Epithelial cell of prostate (primary cell): ENCODE measurements around the gene REEP6.
"Not testable (repeated sequence)": the region's sequence is repeated elsewhere in the genome, so short reads cannot be mapped to it uniquely, and the experiment has no call there.

Source experiments
- DNase-seq: peaks from one replicate; pipeline ENCODE4 v3.0.0-alpha.2; 2011; ENCODE audit warnings: low read depth, low spot score
- H3K27ac ChIP-seq: fragments of 450-650 bp; 2 replicates; pipeline ENCODE4 v1.5.1; 2017; ENCODE audit warnings: mild to moderate bottlenecking

The REEP6 gene

DNA sequence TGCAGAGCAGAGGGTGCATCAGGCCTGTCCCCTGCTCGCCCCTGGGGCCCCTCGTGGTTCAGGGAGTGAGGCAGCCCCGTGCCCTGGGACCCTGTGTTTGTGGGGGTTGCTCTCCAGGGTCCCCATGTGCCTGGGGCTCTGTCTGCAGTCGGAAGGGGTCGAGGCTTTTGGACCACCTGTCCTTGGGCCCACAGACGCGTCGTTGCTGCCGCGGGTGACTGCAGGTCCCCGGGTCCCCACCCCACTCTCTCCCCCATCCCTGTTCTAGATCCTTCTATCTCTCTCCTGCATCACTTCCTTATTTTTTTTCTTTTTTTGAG lies 2.7 kb upstream of the REEP6 start:
- no peak for DNase-seq
- no peak overlapping the region for H3K27ac ChIP-seq

DNA sequence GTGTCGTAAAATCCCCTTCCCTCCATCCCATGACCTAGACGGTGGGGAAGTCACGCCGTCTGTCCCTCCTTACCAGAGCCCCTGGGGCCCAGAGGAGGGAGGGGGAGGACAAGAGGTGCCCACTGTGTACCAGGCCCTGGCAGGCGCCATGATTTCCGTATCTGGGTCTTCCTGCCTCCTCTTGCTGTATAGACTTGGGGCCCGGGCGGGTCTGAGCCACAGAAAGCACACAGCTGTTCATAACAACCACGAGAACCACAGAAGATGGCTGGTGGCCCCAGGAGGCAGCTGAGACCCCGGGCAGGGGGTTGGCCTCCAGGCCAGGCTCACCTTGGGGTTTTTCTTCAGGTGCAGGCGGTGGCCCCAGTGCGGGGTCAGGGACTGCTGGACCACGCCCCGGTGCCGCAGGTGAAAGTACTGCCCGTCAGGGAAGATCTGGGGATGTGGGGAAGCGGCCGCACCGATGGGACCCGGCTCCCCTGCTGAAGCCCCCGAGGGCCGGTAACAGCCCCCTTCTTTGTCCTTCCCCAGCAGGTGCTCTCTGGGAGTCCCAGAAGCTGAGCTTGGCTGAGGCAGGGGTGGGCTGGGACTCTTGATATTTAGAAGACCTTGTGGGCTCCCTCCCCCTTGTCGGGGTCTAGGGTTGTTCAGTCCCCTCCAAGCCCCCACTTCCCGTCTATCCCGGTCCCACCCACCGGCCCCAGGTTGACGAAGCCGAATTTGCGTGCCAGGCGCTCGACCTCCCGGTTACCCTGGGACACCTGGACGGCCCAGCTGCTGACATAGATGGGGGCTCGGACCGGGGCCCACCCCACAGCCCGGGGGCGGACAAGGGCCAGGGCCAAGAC lies 1.3 kb upstream of the REEP6 start:
- H3K27ac ChIP-seq = no peak overlapping the region

GRCh38 chr19:1490311-1491113 lies 469 bp upstream of the REEP6 start, which contains the start of gene PCSK4:
Gene PCSK4 (minus strand): TSS chr19:1490350. CDS start chr19:1490346, 4 bp downstream.
- peak; percentile 94 for DNase-seq
- H3K27ac ChIP-seq = no peak within 1 kb of the TSS

More for the DNA sequence above, 1.3 kb upstream of the REEP6 start:
- DNase-seq = no peak

DNA sequence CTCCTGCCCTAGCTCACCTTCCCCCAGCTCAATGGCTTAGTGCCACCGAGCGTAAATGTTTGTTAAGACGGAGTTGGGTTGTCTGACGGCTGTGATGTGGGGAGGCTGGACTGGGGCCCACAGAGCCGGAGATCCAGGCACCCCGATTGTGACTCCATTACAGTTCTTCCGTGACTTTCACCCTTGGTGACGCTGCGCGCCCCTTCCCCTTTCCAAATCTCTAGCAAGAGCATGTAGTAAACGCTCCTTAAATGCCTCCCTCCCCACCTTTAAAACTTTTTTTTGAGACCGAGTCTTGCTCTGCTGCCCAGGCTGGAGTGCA lies 829 bp downstream of the REEP6 start:
- no peak for DNase-seq
- no peak overlapping the region for H3K27ac ChIP-seq

DNA sequence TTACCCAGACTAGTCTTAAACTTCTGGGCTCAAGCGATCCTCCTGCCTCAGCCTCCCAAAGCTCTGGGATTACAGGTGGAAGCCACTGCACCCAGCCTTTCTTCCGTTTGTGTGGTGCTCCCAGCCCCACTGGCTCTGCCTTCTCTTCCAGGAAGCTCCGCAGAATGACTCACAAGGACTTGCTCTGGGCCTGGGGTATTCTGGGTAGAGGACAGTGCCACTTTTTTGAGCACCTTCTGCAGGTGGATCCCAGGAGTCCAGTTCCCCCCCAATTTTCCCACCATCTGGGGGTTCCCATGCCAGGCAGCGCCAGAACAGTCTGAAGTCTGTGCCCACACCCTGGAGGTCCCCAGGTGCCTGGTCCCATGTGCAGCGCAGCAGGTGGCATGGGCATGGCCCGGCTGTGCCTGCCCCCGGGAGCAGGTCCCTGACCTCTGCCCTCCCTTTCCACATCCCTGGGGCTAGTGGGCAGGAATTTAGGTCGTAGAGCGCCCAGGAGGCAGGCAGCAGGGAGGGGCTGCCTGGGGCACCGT lies 1.6 kb downstream of the REEP6 start:
- no peak for DNase-seq
- no peak overlapping the region for H3K27ac ChIP-seq

GRCh38 chr19:1494115-1494815 lies 3.3 kb downstream of the REEP6 start:
- no peak overlapping the region for H3K27ac ChIP-seq
- DNase-seq = no peak

DNA sequence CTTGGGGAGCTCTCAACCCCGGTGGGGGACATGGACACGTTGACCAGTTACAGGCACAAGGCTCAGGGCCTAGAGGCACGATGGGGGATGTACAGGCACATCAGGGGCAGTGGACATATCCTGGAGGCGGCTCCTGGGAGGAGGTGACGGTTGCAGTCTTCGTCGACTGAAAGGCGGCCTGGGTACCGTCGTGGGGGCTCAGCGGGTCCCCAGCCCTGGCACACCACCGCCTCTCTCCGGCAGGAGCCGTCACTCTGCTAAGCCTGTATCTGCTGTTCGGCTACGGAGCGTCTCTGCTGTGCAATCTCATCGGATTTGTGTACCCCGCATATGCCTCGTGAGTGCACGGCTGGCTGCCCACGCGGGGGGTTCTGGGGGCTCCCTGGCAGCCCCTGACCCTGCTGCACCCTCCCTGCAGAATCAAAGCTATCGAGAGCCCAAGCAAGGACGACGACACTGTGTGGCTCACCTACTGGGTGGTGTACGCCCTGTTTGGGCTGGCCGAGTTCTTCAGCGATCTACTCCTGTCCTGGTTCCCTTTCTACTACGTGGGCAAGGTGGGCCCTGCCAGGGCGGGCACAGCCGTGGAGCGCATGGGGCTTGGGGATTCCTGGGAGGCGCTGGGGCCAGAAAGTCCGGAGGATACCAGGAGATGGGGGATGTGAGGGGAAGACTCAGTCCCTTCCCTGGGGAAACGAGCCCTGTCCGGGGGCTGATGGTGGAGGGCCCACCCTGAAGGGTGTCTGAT lies 4.2 kb downstream of the REEP6 start:
- no peak overlapping the region for H3K27ac ChIP-seq
- no peak for DNase-seq

- H3K27ac ChIP-seq = no peak overlapping the region
- no peak for DNase-seq
These were observed 5.1 kb downstream of the REEP6 start for GRCh38 chr19:1495799-1496713.

DNA sequence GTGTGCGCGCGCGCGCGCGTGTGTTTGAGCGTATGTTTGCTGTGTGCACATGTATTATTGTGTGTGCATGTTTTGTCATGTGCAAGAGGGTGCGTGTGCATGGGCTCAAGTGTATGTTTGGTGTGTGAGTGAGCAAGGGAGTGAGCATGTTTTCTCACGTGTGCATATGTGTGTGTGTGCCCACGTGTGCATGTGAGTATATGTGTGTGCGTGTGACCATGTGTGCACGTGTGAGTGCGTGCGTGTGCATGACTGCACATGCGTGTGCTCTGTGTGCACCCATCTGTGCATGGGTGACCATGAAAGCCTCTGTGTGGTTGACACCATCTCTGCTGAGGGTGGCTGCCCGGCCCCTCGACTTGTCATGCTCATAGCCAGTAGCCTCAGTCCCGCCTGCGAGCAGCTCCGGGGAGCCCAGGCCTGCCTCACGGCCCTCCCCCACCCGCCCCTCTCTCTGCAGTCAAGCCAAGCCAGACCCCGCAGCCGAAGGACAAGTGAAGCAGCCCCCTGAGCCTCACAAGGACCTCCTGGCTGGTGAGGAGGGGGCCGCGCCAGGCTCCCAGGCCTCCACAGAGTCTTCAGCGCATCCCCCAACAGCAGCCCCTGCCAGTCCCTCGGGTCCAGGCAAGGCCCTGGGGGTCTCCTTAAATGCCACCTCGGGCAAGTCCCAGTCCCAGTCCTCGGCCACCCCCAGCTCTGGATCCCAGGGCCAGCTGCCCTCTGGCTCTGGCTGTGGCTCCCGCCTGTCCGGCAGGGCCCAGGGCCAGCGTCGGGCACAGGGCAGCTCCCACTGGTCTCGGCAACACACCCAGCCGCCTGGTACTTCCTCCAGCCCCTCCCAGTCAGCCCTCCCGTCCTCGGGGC lies 6.0 kb downstream of the REEP6 start:
- no peak overlapping the region for H3K27ac ChIP-seq
- DNase-seq = no peak

GRCh38 chr19:1497578-1498235 lies 6.7 kb downstream of the REEP6 start:
- no peak for DNase-seq
- no peak overlapping the region for H3K27ac ChIP-seq

DNA sequence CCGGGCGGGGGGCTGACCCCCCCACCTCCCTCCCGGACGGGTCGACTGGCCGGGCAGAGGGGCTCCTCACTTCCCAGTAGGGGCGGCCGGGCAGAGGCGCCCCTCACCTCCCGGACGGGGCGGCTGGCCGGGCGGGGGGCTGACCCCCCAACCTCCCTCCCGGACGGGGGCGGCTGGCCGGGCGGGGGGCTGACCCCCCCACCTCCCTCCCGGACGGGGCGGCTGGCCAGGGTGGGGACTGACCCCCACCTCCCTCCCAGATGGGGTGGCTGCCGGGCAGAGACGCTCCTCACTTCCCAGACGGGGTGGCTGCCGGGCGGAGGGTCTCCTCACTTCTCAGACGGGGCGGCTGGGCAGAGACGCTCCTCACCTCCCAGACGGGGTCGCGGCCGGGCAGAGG lies 8.2 kb downstream of the REEP6 start:
- not testable (repeated sequence) for DNase-seq, H3K27ac ChIP-seq

DNA sequence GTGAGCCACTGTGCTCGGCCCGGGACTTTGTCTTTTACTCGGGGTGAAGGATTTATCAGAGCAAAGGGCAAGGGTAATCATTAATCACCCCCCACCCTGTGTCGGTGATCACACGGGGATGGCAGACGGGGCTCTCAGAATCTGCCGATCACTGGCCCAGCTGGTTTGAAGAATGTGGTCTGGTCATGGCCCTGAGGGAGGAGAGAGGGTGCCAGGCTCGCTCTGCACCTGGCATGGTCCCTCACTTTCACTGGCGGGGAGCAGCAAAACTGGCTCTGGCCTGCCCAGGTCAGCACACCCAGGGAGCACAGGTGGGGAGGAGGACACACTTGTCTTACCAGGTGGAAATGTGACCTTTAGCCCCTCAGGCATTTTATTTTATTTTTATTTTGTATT lies 10.2 kb downstream of the REEP6 start:
- DNase-seq = no peak
- no peak overlapping the region for H3K27ac ChIP-seq

DNA sequence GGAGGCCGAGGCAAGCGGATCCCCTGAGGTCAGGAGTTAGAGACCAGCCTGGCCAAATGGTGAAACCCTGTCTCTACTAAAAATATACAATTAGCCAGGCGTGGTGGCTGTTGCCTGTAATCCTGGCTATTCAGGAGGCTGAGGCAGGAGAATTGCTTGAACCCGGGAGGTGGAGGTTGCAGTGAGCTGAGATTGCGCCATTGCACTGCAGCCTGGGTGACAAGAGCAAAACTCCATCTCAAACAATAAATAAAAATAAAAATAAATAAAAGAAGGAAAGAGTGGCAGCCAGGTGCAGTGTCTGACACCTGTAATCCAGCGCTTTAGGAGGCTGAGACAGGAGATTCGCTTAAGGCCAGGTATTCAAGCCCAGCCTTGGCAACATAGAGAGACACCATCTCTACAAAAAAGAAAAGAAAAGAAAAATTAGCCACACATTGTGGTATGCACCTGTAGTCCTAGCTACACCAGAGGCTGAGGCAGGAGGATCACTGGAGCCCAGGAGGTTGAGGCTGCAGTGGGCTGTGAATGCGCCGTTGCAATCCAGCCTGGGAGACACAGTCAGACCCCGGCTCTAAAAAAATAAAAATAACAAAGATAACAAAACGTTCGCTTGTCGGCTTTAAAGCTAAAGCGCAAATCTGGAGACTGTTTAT lies 11.6 kb downstream of the REEP6 start:
- DNase-seq = no peak
- no peak overlapping the region for H3K27ac ChIP-seq

GRCh38 chr19:1503089-1503924 lies 12.3 kb downstream of the REEP6 start:
- H3K27ac ChIP-seq = no peak overlapping the region

DNA sequence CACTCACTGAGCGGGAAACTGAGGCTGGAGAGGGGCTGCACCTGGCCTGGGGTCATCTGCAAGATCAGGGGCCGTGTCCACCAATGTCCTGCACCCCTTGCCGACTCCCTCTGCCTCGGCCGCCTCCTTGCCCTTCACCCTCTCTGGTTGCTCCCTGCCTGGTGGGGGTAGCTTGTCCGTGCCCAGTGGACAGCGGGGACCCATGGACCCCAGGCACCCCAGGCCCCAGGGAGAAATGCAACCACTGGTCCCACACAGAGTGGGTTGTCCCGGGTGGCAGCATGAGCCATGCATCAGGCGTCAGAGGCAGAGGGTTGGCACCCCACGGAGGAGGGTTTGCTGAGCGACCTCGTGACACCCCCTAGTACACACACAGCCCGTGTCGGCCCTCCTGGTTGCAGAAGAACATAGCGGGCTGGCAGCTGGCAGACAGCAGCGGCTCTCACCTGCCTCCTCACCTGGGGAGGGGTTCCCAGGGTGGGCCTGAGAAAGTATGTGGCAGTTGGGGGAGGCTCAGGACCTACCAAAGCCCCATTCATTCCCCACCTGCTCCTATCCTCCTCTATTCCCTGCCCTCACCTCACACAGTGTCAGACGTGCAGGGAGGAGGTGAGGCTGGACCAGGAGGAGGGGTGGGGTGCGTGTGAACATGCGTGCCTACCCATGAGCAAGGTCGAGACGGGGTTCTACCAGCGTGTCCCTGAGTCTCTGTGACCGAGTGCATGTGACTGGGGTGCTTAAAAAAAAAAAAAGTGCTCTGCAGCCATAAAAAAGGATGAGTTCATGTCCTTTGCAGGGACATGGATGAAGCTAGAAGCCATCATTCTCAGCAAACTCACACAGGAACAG lies 13.2 kb downstream of the REEP6 start:
- no peak for DNase-seq
- H3K27ac ChIP-seq = no peak overlapping the region

More at GRCh38 chr19:1503089-1503924, 12.3 kb downstream of the REEP6 start:
- no peak for DNase-seq
